HepG2 (cell line): ENCODE measurements around the gene TOMM40L. TPM values are rescaled to one million over a fixed set of nuclear protein-coding genes. Genes with fewer than 3 reads are reported as not detected.
A peak's percentile ranks its signal among the peaks of the same experiment; 100 is the strongest.

Experiments used
- BRD4 ChIP-seq: sonication (generic); formaldehyde crosslinking; IDR thresholded peaks from 2 replicates; pipeline ENCODE4 v1.4.0; 2020; ENCODE audit warnings: missing genetic modification reagents
- DMTF1 ChIP-seq: sonication (generic); formaldehyde crosslinking; IDR thresholded peaks from 2 replicates; pipeline ENCODE4 v1.4.0; 2020; ENCODE audit warnings: mild to moderate bottlenecking, missing genetic modification reagents
- DR1 ChIP-seq: sonication (generic); formaldehyde crosslinking; IDR thresholded peaks from 2 replicates; pipeline ENCODE4 v1.8.0; 2021; ENCODE audit warnings: mild to moderate bottlenecking, missing genetic modification reagents, inconsistent platforms
- FOXO1 ChIP-seq: sonication (generic); formaldehyde crosslinking; IDR thresholded peaks from 2 replicates; pipeline ENCODE4 v1.4.0; 2020; ENCODE audit warnings: missing genetic modification reagents
- HIVEP1 ChIP-seq: sonication (generic); formaldehyde crosslinking; IDR thresholded peaks from 2 replicates; pipeline ENCODE4 v1.4.0; 2020; ENCODE audit warnings: mild to moderate bottlenecking, missing genetic modification reagents
- KMT2A ChIP-seq: sonication (generic); formaldehyde crosslinking; IDR thresholded peaks from 2 replicates; pipeline ENCODE4 v1.4.0; 2020; ENCODE audit warnings: missing genetic modification reagents
- MATR3 ChIP-seq: sonication (generic); formaldehyde crosslinking; IDR thresholded peaks from 2 replicates; pipeline ENCODE4 v1.4.0; 2020; ENCODE audit warnings: missing genetic modification reagents
- MIER3 ChIP-seq: IDR thresholded peaks from 2 replicates; pipeline ENCODE4 v1.6.1; 2016; ENCODE audit warnings: missing compliant biosample characterization, borderline replicate concordance
- MLXIP ChIP-seq: sonication (generic); formaldehyde crosslinking; IDR thresholded peaks from 2 replicates; pipeline ENCODE4 v1.9.0; 2021; ENCODE audit warnings: missing genetic modification reagents, borderline replicate concordance
- SIX4 ChIP-seq: sonication (generic); formaldehyde crosslinking; IDR thresholded peaks from 2 replicates; pipeline ENCODE4 v1.4.0; 2020; ENCODE audit warnings: missing genetic modification reagents
- SMYD3 ChIP-seq: sonication (generic); formaldehyde crosslinking; IDR thresholded peaks from 2 replicates; pipeline ENCODE4 v1.8.1; 2023; ENCODE audit warnings: mild to moderate bottlenecking, missing genetic modification reagents
- TBX2 ChIP-seq: sonication (generic); formaldehyde crosslinking; IDR thresholded peaks from 2 replicates; pipeline ENCODE4 v1.5.0; 2020; ENCODE audit warnings: missing genetic modification reagents, mild to moderate bottlenecking, borderline replicate concordance
- TFDP1 ChIP-seq: IDR thresholded peaks from 2 replicates; pipeline ENCODE4 v1.6.1; 2016; ENCODE audit warnings: missing compliant biosample characterization, missing genetic modification reagents, borderline replicate concordance
- ZNF335 ChIP-seq: sonication (generic); formaldehyde crosslinking; IDR thresholded peaks from 2 replicates; pipeline ENCODE4 v1.4.0; 2020; ENCODE audit warnings: missing genetic modification reagents
- ZNF512B ChIP-seq: sonication (generic); formaldehyde crosslinking; IDR thresholded peaks from 2 replicates; pipeline ENCODE4 v1.5.1; 2020; ENCODE audit warnings: missing genetic modification reagents, mild to moderate bottlenecking, borderline replicate concordance
- polyA plus RNA-seq, 8 experiments: library from polyadenylated mRNA; depleted of rRNA in 3 of 8; stranded (reverse) in 7 of 8; unstranded in 1 of 8; fragments of >200 nt; fragmentation: Illumina TruSeq in 4 of 8; extraction: Trizol in 4 of 8; gene quantifications; 2 replicates each; pipeline versions ENCODE4 v1.2.1 to v1.2.3, GENCODE V29; 2011 to 2016; ENCODE audit warnings: low read depth in 4 of 8, missing spikeins in 1 of 8, mixed read lengths in 1 of 8; ENCODE audit not compliant: insufficient read depth in 1 of 8
- total RNA-seq, 5 experiments: library from RNA; depleted of rRNA; stranded (reverse); fragments of >200 nt; fragmentation: Illumina TruSeq; extraction: Trizol; gene quantifications; 2 replicates each; pipeline ENCODE4 v1.2.3, GENCODE V29; 2016; ENCODE audit warnings: low read depth in 1 of 5
- TF ChIP-seq, protein P1 (sequence below): sonication (generic); formaldehyde crosslinking; IDR thresholded peaks from 2 replicates; pipeline ENCODE4 v1.9.0; 2022; ENCODE audit warnings: missing genetic modification reagents, mild to moderate bottlenecking, borderline replicate concordance

Gene TOMM40L
- total and polyA plus RNA-seq, 2 of the 13 experiments (the other 11 are each of a cell fraction or from before 2014, with no cell fraction given), result 14.1 to 26.2 TPM

GRCh38 chr1:161201836-161202712 lies 23.8 kb upstream of the TOMM40L start, which contains the start of gene NDUFS2 (continued):
- no peak for TF ChIP-seq ZNF512B (CRISPR knock-in tag)
- TF ChIP-seq FOXO1 (CRISPR knock-in tag), result peak; percentile 70
- TF ChIP-seq MATR3 (CRISPR knock-in tag), result no peak
- TF ChIP-seq DR1 (CRISPR knock-in tag), result no peak
- peak; percentile 30; the same call in 1 of the 2 replicates for TF ChIP-seq SMYD3 (CRISPR knock-in tag)
- TF ChIP-seq, protein P1, sequence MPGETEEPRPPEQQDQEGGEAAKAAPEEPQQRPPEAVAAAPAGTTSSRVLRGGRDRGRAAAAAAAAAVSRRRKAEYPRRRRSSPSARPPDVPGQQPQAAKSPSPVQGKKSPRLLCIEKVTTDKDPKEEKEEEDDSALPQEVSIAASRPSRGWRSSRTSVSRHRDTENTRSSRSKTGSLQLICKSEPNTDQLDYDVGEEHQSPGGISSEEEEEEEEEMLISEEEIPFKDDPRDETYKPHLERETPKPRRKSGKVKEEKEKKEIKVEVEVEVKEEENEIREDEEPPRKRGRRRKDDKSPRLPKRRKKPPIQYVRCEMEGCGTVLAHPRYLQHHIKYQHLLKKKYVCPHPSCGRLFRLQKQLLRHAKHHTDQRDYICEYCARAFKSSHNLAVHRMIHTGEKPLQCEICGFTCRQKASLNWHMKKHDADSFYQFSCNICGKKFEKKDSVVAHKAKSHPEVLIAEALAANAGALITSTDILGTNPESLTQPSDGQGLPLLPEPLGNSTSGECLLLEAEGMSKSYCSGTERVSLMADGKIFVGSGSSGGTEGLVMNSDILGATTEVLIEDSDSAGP (CRISPR knock-in tag), result peak; percentile 66; the same call in 1 of the 2 replicates
- peak; percentile 95 for TF ChIP-seq BRD4 (CRISPR knock-in tag)
- TF ChIP-seq MLXIP, result peak; percentile 58; the same call in 1 of the 2 replicates
- peak; percentile 81 for TF ChIP-seq TBX2 (CRISPR knock-in tag)
- TF ChIP-seq KMT2A, result no peak
- peak; percentile 19; the same call in 1 of the 2 replicates for TF ChIP-seq SIX4
- peak; percentile 99; the same call in 1 of the 2 replicates for TF ChIP-seq DMTF1 (CRISPR knock-in tag)
- TF ChIP-seq TFDP1 (CRISPR knock-in tag), result peak; percentile 54; the same call in 1 of the 2 replicates
- TF ChIP-seq ZNF335 (CRISPR knock-in tag), result peak; percentile 84
- peak; percentile 59; the same call in 1 of the 2 replicates for TF ChIP-seq HIVEP1 (CRISPR knock-in tag)
- TF ChIP-seq MIER3 (CRISPR knock-in tag), result peak; percentile 73; the same call in 1 of the 2 replicates
